ENCODE measurements around the gene HTT. TPM values are rescaled to one million over a fixed set of nuclear protein-coding genes. Genes with fewer than 3 reads are reported as not detected.

Gene HTT
- total and polyA plus RNA-seq, 10 of the 15 experiments (the other 5 are each of a cell fraction or from before 2014, with no cell fraction given) = 3.3 to 113 (median 43.3) TPM

GRCh38 chr4:3044870-3045819 lies 29.3 kb upstream of the HTT start (continued):
- TF ChIP-seq TCF12 (IDR thresholded peaks at IDR 0.05; ENCODE audit: low read depth, low read length) (peak; percentile 25; the same call in 1 of the 2 replicates), TARDBP (IDR thresholded peaks at IDR 0.05; ENCODE audit: borderline replicate concordance) (no peak), SIN3A (IDR thresholded peaks at IDR 0.05; ENCODE audit: low read depth, low read length) (no peak), KAT2A (conservative IDR thresholded peaks at IDR 0.05; ENCODE audit: control insufficient read depth, low read depth, low read length) (no peak), PBX3 (IDR thresholded peaks at IDR 0.05; ENCODE audit: insufficient replicate concordance, low read depth, low read length) (no peak), ZBED1 (IDR thresholded peaks at IDR 0.05; ENCODE audit: borderline replicate concordance) (no peak), CHD2 (IDR thresholded peaks at IDR 0.05; ENCODE audit: borderline replicate concordance, low read depth, low read length) (no peak), HDAC2 (IDR thresholded peaks at IDR 0.05) (no peak), ATF3 (IDR thresholded peaks at IDR 0.05; ENCODE audit: borderline replicate concordance, extremely low read depth, low read depth, low read length) (peak; percentile 31; the same call in 1 of the 2 replicates), SP1 (IDR thresholded peaks at IDR 0.05; ENCODE audit: low read depth, low read length) (peak; percentile 33), SMAD1 (IDR thresholded peaks at IDR 0.05; ENCODE audit: low read depth, partially characterized antibody) (no peak), CREB1 (IDR thresholded peaks at IDR 0.05; ENCODE audit: low read depth) (no peak), RAD51 (IDR thresholded peaks at IDR 0.05) (peak; percentile 90), STAT3 (IDR thresholded peaks at IDR 0.05; ENCODE audit: low read depth, low read length) (no peak), USF2 (IDR thresholded peaks at IDR 0.05; ENCODE audit: borderline replicate concordance, low read depth, low read length) (peak; percentile 18; the same call in 1 of the 2 replicates), BRCA1 (IDR thresholded peaks at IDR 0.05; ENCODE audit: low read depth, low read length) (no peak), RELA (IDR thresholded peaks at IDR 0.05; ENCODE audit: borderline replicate concordance, partially characterized antibody) (no peak), CBFB (IDR thresholded peaks at IDR 0.05; ENCODE audit: low read depth) (peak; percentile 82; the same call in 1 of the 2 replicates), MTA3 (IDR thresholded peaks at IDR 0.05; ENCODE audit: borderline replicate concordance, low read length) (no peak), ETV6 (conservative IDR thresholded peaks at IDR 0.05 in 1 of 2, IDR thresholded peaks at IDR 0.05 in 1 of 2; ENCODE audit: borderline replicate concordance in 1 of 2, low read depth in 1 of 2) (no peak), SMC3 (IDR thresholded peaks at IDR 0.05; ENCODE audit: borderline replicate concordance, low read length) (no peak), POLR2AphosphoS5 (IDR thresholded peaks at IDR 0.05; ENCODE audit: low read length) (0 out of 2 replicates have a peak, but pooled peaks have one; percentile 14), SPI1 (IDR thresholded peaks at IDR 0.05; ENCODE audit: borderline replicate concordance, insufficient read depth, low read depth, low read length) (no peak; the same call in 1 of the 2 replicates), E2F8 (IDR thresholded peaks at IDR 0.05; ENCODE audit: low read depth, partially characterized antibody) (no peak), EZH2 (IDR thresholded peaks at IDR 0.05; ENCODE audit: borderline replicate concordance, control insufficient read depth, low read depth, low read length) (no peak)

Data from GM12878 (cell line).